Measurements from ENCODE around the gene FOSL1.

The FOSL1 gene

DNA sequence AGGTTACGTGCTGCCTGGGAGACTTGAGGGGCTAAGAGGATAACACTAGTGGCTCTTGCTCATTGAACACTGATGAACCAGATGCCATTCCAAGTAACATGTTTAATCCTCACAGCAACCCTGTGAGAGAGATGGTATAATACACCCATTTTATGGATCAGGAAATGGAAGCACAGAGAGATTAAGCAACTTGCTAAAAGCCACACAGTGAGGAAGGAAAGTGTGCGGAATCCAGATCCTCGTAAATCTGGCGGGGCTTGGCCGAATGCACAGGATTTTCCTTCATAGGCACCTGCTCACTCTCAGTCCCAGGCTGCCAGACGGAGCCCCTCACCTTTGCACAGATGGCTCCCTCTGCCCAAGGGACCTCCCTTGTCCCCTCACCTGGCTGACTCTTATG is 7.7 kb upstream of the FOSL1 start:
- Histone ChIP-seq H3K36me3 (ENCODE audit: insufficient read depth, low read length) (no peaks in the 10 kb centered on the region), H2AFZ (ENCODE audit: low read length) (no peak overlapping the region), H3K27me3 (ENCODE audit: insufficient read depth, low read length) (peaks cover 12% of the 10 kb centered on the region), H3F3A (ENCODE audit: insufficient read depth, low read length) (no peaks in the 10 kb centered on the region), H4K20me1 (ENCODE audit: insufficient read depth, low read length) (no peaks in the 10 kb centered on the region), H3K4me3 (ENCODE audit: low read depth, low read length, poor library complexity, severe bottlenecking) (no peak overlapping the region), H3K9me2 (ENCODE audit: low read depth, low read length) (no peaks in the 10 kb centered on the region), H3K27ac (ENCODE audit: low read depth, low read length, poor library complexity, severe bottlenecking) (no peak overlapping the region), H3K79me2 (ENCODE audit: insufficient read depth, low read length) (no peaks in the 10 kb centered on the region), H3K4me1 (ENCODE audit: insufficient read depth, low read length, severe bottlenecking) (no peaks in the 10 kb centered on the region), H3K9ac (ENCODE audit: low read length) (no peak overlapping the region), H3K4me2 (ENCODE audit: low read length) (no peak overlapping the region), H3K9me3 (ENCODE audit: low read length) (no peaks in the 10 kb centered on the region)
- TF ChIP-seq EZH2 (IDR thresholded peaks at IDR 0.05; ENCODE audit: borderline replicate concordance, low read length): no peak
- TF ChIP-seq, protein P1, sequence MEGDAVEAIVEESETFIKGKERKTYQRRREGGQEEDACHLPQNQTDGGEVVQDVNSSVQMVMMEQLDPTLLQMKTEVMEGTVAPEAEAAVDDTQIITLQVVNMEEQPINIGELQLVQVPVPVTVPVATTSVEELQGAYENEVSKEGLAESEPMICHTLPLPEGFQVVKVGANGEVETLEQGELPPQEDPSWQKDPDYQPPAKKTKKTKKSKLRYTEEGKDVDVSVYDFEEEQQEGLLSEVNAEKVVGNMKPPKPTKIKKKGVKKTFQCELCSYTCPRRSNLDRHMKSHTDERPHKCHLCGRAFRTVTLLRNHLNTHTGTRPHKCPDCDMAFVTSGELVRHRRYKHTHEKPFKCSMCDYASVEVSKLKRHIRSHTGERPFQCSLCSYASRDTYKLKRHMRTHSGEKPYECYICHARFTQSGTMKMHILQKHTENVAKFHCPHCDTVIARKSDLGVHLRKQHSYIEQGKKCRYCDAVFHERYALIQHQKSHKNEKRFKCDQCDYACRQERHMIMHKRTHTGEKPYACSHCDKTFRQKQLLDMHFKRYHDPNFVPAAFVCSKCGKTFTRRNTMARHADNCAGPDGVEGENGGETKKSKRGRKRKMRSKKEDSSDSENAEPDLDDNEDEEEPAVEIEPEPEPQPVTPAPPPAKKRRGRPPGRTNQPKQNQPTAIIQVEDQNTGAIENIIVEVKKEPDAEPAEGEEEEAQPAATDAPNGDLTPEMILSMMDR (IDR thresholded peaks at IDR 0.05; ENCODE audit: low read length): no peak

DNA sequence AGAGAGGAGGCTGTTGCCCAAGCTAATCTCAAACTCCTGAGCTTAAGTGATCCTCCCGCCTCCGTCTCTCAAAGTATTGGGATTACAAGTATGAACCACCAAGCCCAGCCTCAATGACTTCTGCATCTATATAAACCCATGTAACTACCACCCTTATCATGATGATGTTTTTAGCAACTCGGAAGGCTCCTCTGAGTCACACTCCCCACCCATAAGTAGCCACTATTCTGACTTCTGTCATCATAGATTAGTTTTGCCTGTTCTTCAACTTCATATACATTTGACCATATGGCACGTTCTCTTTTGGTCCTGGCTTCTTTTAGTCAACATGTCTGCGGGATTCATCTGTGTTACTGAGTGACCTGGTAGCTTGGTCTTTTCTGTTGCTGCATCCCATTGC is 6.4 kb upstream of the FOSL1 start:
- Histone ChIP-seq H3F3A (ENCODE audit: insufficient read depth, low read length) (no peaks in the 10 kb centered on the region), H3K79me2 (ENCODE audit: insufficient read depth, low read length) (no peaks in the 10 kb centered on the region), H2AFZ (ENCODE audit: low read length) (no peak overlapping the region), H3K4me3 (ENCODE audit: low read depth, low read length, poor library complexity, severe bottlenecking) (no peak overlapping the region), H3K4me2 (ENCODE audit: low read length) (no peak overlapping the region), H3K27me3 (ENCODE audit: insufficient read depth, low read length) (peaks cover 12% of the 10 kb centered on the region), H3K27ac (ENCODE audit: low read depth, low read length, poor library complexity, severe bottlenecking) (no peak overlapping the region), H4K20me1 (ENCODE audit: insufficient read depth, low read length) (no peaks in the 10 kb centered on the region), H3K9me3 (ENCODE audit: low read length) (no peaks in the 10 kb centered on the region), H3K4me1 (ENCODE audit: insufficient read depth, low read length, severe bottlenecking) (no peaks in the 10 kb centered on the region), H3K9me2 (ENCODE audit: low read depth, low read length) (no peaks in the 10 kb centered on the region), H3K36me3 (ENCODE audit: insufficient read depth, low read length) (no peaks in the 10 kb centered on the region), H3K9ac (ENCODE audit: low read length) (no peak overlapping the region)
- no peak for TF ChIP-seq EZH2 (IDR thresholded peaks at IDR 0.05; ENCODE audit: borderline replicate concordance, low read length)
- TF ChIP-seq, protein P1 (IDR thresholded peaks at IDR 0.05; ENCODE audit: low read length): no peak

DNA sequence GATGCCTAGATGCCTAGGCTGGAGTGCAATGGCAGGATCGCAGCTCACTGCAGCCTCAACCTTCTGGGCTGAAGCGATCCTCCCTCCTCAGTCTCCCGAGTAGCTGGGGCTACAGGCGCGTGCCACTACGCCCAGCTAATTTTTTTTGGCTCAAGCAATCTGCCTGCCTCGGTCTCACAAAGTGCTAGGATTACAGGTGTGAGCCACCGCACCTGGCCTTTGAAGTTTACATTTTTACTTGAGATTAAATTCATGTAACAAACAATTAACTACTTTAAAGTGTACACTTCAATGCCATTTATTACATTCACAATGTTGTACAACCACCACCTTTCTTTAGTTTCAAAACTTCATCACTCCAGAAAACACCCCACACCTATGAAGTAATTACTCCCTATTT is 3.5 kb upstream of the FOSL1 start:
- H3F3A ChIP-seq (ENCODE audit: insufficient read depth, low read length): no peaks in the 10 kb centered on the region
- H3K4me2 ChIP-seq (ENCODE audit: low read length): no peak overlapping the region

DNA sequence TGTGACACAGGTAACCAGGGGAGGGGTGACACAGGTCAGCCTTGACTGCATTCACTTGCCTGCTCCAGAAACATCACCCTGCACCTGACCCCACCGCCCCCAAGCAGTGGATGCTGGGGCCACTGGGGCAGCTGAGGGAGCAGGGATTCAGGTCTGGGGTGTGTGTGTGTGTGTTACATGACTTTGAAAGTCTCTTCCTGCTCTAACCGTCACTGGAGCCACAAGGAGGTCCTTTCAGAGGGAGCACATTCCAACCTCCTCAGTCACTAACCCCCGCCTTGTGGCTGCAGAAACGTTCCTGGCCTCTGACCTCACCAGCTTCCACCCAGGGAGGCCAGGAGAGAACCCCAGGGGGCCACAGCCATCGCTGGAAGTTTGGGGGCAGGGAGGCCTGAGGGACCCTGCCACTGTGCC is 2.9 kb upstream of the FOSL1 start:
- Histone ChIP-seq H3K79me2 (ENCODE audit: insufficient read depth, low read length) (no peaks in the 10 kb centered on the region), H3K27me3 (ENCODE audit: insufficient read depth, low read length) (peaks cover 13% of the 10 kb centered on the region), H3K9me3 (ENCODE audit: low read length) (no peaks in the 10 kb centered on the region), H3K4me2 (ENCODE audit: low read length) (no peak overlapping the region), H3K9ac (ENCODE audit: low read length) (no peak overlapping the region), H3F3A (ENCODE audit: insufficient read depth, low read length) (no peaks in the 10 kb centered on the region), H3K9me2 (ENCODE audit: low read depth, low read length) (no peaks in the 10 kb centered on the region), H3K4me1 (ENCODE audit: insufficient read depth, low read length, severe bottlenecking) (peaks cover 19% of the 10 kb centered on the region), H3K36me3 (ENCODE audit: insufficient read depth, low read length) (no peaks in the 10 kb centered on the region), H4K20me1 (ENCODE audit: insufficient read depth, low read length) (no peaks in the 10 kb centered on the region), H3K4me3 (ENCODE audit: low read depth, low read length, poor library complexity, severe bottlenecking) (no peak overlapping the region), H2AFZ (ENCODE audit: low read length) (no peak overlapping the region), H3K27ac (ENCODE audit: low read depth, low read length, poor library complexity, severe bottlenecking) (no peak overlapping the region)
- no peak for TF ChIP-seq EZH2 (IDR thresholded peaks at IDR 0.05; ENCODE audit: borderline replicate concordance, low read length)
- TF ChIP-seq, protein P1 (IDR thresholded peaks at IDR 0.05; ENCODE audit: low read length): no peak

More for the DNA sequence above, 3.5 kb upstream of the FOSL1 start:
- no peaks in the 10 kb centered on the region for H3K9me3 ChIP-seq (ENCODE audit: low read length)
- no peak overlapping the region for H2AFZ ChIP-seq (ENCODE audit: low read length)
- peaks cover 8% of the 10 kb centered on the region; the same call in 1 of the 2 replicates for H3K27me3 ChIP-seq (ENCODE audit: insufficient read depth, low read length)
- no peak overlapping the region for H3K9ac ChIP-seq (ENCODE audit: low read length)
- H4K20me1 ChIP-seq (ENCODE audit: insufficient read depth, low read length): no peaks in the 10 kb centered on the region
- no peaks in the 10 kb centered on the region for H3K79me2 ChIP-seq (ENCODE audit: insufficient read depth, low read length)
- no peaks in the 10 kb centered on the region for H3K36me3 ChIP-seq (ENCODE audit: insufficient read depth, low read length)
- H3K27ac ChIP-seq (ENCODE audit: low read depth, low read length, poor library complexity, severe bottlenecking): no peak overlapping the region
- no peak overlapping the region for H3K4me3 ChIP-seq (ENCODE audit: low read depth, low read length, poor library complexity, severe bottlenecking)
- no peak for TF ChIP-seq EZH2 (IDR thresholded peaks at IDR 0.05; ENCODE audit: borderline replicate concordance, low read length)
- no peaks in the 10 kb centered on the region for H3K9me2 ChIP-seq (ENCODE audit: low read depth, low read length)
- H3K4me1 ChIP-seq (ENCODE audit: insufficient read depth, low read length, severe bottlenecking): peaks cover 19% of the 10 kb centered on the region
